Calu3 (cell line): ENCODE data around the gene FOXO3B. TPM values are rescaled to one million over a fixed set of nuclear protein-coding genes. Genes with fewer than 3 reads are reported as not detected.
"Not testable (repeated sequence)": the region's sequence is repeated elsewhere in the genome, so short reads cannot be mapped to it uniquely, and the experiment has no call there.

Experiments
- Bru-seq: library from RNA; stranded (reverse); fragments of 400-500 nt; gene quantifications from one replicate; lab custom pipeline; 2021; lab: Mats Ljungman, UMichigan
- BruChase-seq, 2 experiments: library from RNA; stranded (reverse); fragments of 400-500 nt; gene quantifications; one replicate each; lab custom pipeline; 2021; lab: Mats Ljungman, UMichigan
- BruUV-seq: library from RNA; stranded (reverse); fragments of 400-500 nt; replicated peaks from 2 replicates; lab custom pipeline; 2021; lab: Mats Ljungman, UMichigan
- CTCF ChIA-PET: fragments of 300-600 bp; sonication (Branson Sonifier 250); formaldehyde crosslinking; loops from one replicate; lab custom pipeline; 2022; ENCODE audit warnings: antibody characterized with exemption; lab: Charles Lee
- DNase-seq: peaks from one replicate; pipeline ENCODE4 v3.0.0; 2022
- H3K27ac Mint-ChIP-seq: one replicate; pipeline ENCODE4 v1.8.0; 2022; ENCODE audit warnings: mixed read lengths; ENCODE audit not compliant: unreplicated experiment
- H3K27me3 Mint-ChIP-seq: one replicate; pipeline ENCODE4 v1.8.0; 2022; ENCODE audit warnings: mixed read lengths; ENCODE audit not compliant: unreplicated experiment
- H3K36me3 Mint-ChIP-seq: one replicate; pipeline ENCODE4 v1.8.0; 2022; ENCODE audit warnings: mild to moderate bottlenecking, moderate library complexity, mixed read lengths; ENCODE audit not compliant: insufficient read depth, unreplicated experiment
- H3K4me1 Mint-ChIP-seq: one replicate; pipeline ENCODE4 v1.8.0; 2022; ENCODE audit warnings: mild to moderate bottlenecking, low read depth, mixed read lengths; ENCODE audit not compliant: unreplicated experiment
- H3K4me3 Mint-ChIP-seq: one replicate; pipeline ENCODE4 v1.8.0; 2022; ENCODE audit warnings: mild to moderate bottlenecking, low read depth, moderate library complexity, mixed read lengths; ENCODE audit not compliant: unreplicated experiment
- H3K9me3 Mint-ChIP-seq: one replicate; pipeline ENCODE4 v1.8.0; 2022; ENCODE audit warnings: low read depth, mixed read lengths; ENCODE audit not compliant: unreplicated experiment
- intact Hi-C: fragments of 100-400 bp; cut with micrococcal nuclease; formaldehyde crosslinking; loops from one replicate; pipeline ENCODE4 v1.10.0; 2022; ENCODE audit not compliant: unreplicated experiment
- long read RNA-seq: library from polyadenylated mRNA; stranded (forward); transcript quantifications from one replicate; pipeline ENCODE4 v2.0.0, GENCODE V29; 2022
- total RNA-seq: library from RNA; stranded (reverse); gene quantifications from 2 replicates; pipeline ENCODE4 v1.2.3, GENCODE V29; 2022

The FOXO3B gene
- 2.3 and 3.2 TPM in 2 replicates for total RNA-seq
- percentile 41 among the genes with signal in this experiment for Bru-seq, nascent RNA
- BruChase-seq, experiment 1, labeled RNA remaining after a 6-hour chase, result percentile 59 among the genes with signal in this experiment
- percentile 54 among the genes with signal in this experiment for BruChase-seq, experiment 2, labeled RNA remaining after a 2-hour chase
- long read RNA-seq, partial matches to known transcripts, result 0 of 2 reads
- long read RNA-seq, other reads (novel, unspliced or antisense), result 0 of 2 reads

DNA sequence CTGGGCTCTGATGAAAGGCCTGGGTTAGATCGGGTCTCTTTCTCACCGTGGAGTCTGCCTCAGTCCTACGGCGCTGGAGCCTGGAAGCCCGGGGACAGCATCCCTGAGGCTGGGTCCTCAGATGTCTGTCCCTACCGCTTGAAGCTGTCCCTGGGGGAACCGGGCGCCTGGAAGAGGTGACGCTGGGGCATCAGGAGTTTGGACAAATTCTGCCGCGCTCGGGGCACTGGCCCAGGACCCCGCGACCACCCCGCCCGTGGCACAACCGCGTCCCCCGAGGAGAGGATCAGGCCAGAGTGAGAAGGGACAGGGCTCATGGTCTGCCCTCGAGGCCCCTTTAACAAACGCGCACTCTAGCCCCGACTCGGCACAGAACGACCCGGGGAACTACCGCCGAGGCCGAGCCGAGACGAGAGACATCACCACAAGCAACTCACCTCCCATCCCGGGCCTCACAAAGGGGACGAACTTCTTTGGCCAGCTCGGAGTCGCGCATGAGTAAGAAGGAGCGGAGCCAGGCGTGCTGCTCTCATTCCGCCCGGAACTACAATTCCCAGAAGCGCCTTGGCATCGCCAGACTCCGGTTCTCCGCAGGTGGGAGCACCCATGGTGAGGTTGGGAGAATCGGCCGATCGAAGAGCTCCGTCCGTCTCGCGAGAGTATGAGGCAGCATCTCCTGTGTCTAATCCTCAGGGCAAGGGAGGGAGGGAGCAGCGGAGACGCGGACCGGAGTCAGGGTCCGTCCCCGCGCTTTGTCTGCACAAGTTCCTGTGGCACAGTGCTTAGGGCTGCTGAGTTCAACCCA is at the start of gene FOXO3B:
TSS of gene FOXO3B (minus strand) at position 548 of the 805 bp plus-strand sequence. CDS start 663 bp downstream, outside the sequence.
- not testable (repeated sequence) for H3K27me3 Mint-ChIP-seq, H3K36me3 Mint-ChIP-seq, BruUV-seq

DNA sequence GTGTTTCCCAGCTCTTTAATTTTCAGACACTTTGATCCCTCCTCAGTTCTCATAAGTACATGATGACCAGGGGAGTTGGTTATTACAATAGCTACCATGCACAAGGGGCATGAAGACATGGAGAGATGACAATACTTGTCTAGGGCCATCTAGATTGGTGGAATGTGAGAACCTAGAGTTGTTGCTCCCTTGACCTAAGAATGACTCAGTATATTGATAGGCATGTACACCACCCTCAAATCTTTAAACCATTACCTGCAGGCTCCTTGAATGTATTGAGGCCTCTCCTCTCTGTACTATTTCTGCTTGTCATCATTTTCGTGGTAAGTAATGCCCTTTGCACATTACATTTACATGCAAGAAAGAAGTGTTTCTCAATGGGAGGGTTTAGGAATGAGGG is 41.4 kb upstream of the FOXO3B start:
- peaks cover 12% of the 10 kb centered on the region for H3K36me3 Mint-ChIP-seq
- H3K4me3 Mint-ChIP-seq, CTCF ChIA-PET, DNase-seq, H3K27ac Mint-ChIP-seq, H3K27me3 Mint-ChIP-seq, H3K9me3 Mint-ChIP-seq, BruUV-seq, intact Hi-C loops: not testable (repeated sequence)
- peaks cover 12% of the 10 kb centered on the region for H3K4me1 Mint-ChIP-seq

More for the DNA sequence above, at the start of gene FOXO3B:
- peak within 1 kb of the TSS; percentile 72 for H3K4me3 Mint-ChIP-seq
- intact Hi-C loops, H3K27ac Mint-ChIP-seq, H3K9me3 Mint-ChIP-seq, H3K4me1 Mint-ChIP-seq, CTCF ChIA-PET: not testable (repeated sequence)
- DNase-seq, result peak; percentile 87

DNA sequence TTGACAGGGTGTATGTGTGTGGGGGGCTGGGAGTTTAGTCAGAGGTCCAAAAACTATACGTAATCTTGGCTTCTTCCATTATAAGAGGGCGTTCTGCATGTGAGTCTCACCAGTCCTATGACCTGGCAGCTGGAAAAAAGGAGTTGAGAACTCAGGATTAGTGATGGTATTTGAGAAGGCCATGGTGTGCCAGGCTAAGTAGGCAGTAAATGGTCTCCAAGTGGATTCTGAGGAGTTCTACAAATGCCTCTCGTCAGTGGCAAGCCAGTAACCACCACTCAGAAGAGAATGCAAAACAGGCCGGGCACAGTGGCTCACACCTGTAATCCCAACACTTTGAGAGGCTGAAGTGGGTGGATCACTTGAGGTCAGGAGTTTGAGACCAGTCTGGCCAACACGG is 40.5 kb upstream of the FOXO3B start:
- intact Hi-C loops, CTCF ChIA-PET, H3K9me3 Mint-ChIP-seq, H3K27ac Mint-ChIP-seq, BruUV-seq, H3K4me3 Mint-ChIP-seq, DNase-seq, H3K27me3 Mint-ChIP-seq: not testable (repeated sequence)
- peaks cover 13% of the 10 kb centered on the region for H3K36me3 Mint-ChIP-seq
- H3K4me1 Mint-ChIP-seq, result peaks cover 13% of the 10 kb centered on the region

DNA sequence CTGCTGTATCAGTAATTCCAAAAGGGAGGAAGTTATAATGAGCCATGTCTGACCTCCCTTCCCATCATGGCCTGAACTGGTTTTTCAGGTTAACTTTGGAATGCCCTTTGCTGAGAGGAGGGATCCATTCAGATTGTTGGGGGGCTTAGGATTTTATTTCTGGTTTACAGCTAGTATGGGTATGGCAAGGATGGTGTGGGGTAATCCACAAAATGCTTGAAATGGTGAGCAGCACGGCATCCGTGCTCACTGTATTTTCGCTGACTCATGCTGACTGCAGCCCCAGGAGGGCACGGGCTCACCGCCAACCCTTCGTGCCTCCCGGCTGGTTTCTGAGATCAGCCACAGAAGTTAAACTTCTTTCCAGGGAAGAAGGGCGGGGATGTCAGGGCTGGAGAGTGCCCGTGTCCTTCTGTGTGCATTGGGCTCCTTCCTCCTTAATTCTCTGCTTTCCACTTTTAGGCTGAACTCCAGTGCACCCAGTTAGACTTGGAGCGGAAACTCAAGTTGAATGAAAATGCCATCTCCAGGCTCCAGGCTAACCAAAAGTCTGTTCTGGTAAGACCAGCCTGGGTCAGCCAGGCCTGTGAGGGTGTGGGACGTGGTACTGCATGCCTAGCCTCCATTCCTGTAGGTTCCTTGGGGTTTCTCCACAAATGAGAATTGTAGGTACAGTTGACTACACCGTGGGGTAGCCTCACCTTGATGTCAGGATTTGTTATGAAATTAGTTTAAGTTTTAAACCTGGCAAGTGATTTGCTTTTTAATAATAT is 39.8 kb upstream of the FOXO3B start:
- intact Hi-C loops, CTCF ChIA-PET, DNase-seq, H3K27me3 Mint-ChIP-seq, H3K9me3 Mint-ChIP-seq, H3K27ac Mint-ChIP-seq, H3K4me3 Mint-ChIP-seq: not testable (repeated sequence)
- TSS peak; percentile 63 for BruUV-seq
- Mint-ChIP-seq H3K4me1 (peaks cover 13% of the 10 kb centered on the region), H3K36me3 (peaks cover 13% of the 10 kb centered on the region)

DNA sequence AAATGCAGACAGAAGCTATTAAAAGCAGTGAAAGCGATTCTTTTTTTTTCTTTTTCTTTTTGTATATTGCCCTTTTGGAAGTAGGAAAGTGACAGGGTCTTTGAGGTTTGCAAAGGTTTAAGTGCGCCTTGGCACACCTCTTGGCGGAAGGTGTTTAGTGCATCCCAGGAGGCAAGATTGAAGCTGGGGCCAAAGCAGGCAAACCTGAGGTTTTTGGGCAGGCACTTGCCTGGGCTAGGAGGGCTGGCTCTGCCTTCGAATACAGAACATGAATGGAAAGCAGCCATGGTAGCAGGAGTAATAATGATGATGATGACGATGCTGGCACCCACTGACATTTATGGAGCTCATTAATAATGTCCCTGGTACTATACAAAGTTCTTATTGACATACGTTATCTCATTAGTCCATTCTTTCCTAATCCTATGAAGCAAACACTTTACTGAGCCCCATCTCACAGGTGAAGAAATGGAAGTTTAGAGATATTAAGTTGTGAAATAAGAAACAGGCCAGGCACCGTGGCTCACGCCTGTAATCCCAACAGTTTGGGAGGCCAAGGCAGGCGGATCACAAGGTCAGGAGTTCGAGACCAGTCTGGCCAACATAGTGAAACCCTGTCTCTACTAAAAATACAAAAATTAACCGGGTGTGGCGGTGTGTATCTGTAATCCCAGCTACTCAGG is 37.5 kb upstream of the FOXO3B start:
- peak overlapping the region; percentile 99 for H3K27ac Mint-ChIP-seq
- H3K4me1 Mint-ChIP-seq, result peaks cover 13% of the 10 kb centered on the region
- CTCF ChIA-PET, intact Hi-C loops, H3K9me3 Mint-ChIP-seq, H3K27me3 Mint-ChIP-seq, DNase-seq, BruUV-seq: not testable (repeated sequence)
- peaks cover 13% of the 10 kb centered on the region for H3K36me3 Mint-ChIP-seq
- peak overlapping the region; percentile 40 for H3K4me3 Mint-ChIP-seq

DNA sequence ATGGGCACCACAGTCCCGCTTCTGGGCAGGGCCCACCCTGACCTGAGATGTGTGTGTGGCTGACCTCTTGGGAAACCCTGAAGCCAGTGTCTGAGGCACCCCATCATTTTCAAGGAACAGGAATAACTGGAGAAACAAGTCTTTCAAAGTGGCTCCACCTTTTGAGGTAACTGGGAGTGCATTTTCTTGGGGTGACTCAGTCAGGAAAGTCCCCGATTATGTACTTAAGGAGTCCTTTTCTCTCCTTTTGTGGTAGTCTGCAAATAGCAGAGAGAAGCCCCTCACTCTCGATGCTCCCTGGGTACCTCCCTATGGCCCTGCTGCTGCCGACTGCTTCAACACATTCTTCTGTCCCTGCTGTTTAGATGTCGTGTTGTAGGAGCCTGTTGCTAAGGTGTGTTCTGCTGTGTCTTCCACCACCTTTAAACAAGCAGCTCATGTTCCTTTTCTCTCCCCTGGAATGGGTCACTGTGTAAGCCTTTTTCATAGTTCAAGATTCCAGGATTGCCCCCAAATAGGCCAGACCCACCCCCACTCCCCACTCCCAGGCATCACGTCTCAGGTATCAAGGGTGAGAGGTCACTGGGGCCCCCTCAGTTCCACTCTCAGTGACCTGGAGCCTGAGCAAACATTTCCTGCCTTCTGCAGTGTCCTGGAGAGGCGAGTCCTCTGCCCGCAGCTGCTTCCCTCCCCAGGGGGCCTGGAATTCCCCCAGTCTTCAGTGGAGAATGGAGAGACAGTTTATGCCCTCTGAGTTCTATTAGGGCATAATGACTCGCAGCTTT is 36.7 kb upstream of the FOXO3B start:
- Mint-ChIP-seq H3K4me3 (peak overlapping the region; percentile 40), H3K27ac (peak overlapping the region; percentile 99), H3K36me3 (peaks cover 13% of the 10 kb centered on the region), H3K4me1 (peaks cover 13% of the 10 kb centered on the region)
- CTCF ChIA-PET, BruUV-seq, H3K9me3 Mint-ChIP-seq, intact Hi-C loops, H3K27me3 Mint-ChIP-seq: not testable (repeated sequence)
- DNase-seq, result peak; percentile 55

DNA sequence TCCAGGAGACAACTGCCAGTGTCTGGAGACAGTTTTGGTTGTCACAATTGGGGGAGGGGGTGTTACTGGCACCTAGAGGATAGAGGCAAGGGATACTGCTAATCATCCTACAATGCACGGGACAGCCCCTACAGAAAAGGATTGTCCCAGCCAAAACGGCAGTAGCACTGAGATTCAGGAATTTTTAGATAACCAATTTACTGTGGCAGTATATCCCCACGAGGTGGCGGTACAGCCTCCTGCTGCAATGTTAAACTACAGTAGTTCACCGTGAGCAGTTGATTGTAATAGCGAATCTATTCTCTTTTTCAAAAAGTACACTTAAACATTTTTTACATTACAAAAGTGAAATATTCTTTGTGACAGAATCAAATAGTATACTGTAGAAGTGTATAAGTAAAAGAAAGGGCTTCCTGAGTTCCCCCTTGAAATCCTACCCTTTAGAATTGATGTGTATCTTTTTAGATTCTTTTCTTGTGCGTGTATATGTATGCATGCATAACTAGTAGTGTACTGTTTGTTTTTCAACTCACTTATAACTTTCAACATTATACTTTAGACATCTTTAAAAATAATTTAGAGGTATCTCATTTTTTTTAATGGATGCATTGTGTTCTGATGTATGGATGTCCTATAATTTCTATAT is 30.4 kb upstream of the FOXO3B start:
- H3K4me3 Mint-ChIP-seq, H3K27ac Mint-ChIP-seq, H3K27me3 Mint-ChIP-seq, H3K9me3 Mint-ChIP-seq, BruUV-seq, intact Hi-C loops, CTCF ChIA-PET, H3K36me3 Mint-ChIP-seq, H3K4me1 Mint-ChIP-seq: not testable (repeated sequence)
- peak; percentile 66 for DNase-seq

DNA sequence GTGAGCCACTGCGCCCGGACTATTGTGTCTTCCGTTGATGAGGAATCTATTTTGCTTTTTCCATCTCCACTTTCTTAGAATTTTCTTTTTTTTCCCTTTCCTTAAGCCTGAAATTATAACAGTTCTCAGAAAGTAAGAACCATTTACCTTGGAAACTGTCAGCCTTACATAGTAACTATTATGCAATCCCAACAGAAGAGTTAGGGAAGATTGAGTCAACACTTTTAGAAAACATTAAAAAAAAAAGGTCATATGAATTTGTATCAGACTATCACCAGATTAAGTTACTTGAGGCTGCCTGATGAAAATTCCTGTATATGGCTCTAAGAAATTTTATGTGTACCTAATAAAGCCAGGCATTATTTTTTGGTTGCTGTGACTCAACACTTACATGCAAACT is 26.1 kb upstream of the FOXO3B start:
- intact Hi-C loops, CTCF ChIA-PET, H3K4me3 Mint-ChIP-seq: not testable (repeated sequence)

More for the DNA sequence above, 26.1 kb upstream of the FOXO3B start:
- H3K9me3 Mint-ChIP-seq, BruUV-seq, H3K36me3 Mint-ChIP-seq, H3K27me3 Mint-ChIP-seq, H3K4me1 Mint-ChIP-seq, DNase-seq, H3K27ac Mint-ChIP-seq: not testable (repeated sequence)
